ENCODE data around the gene HMCN2. TPM values are rescaled to one million over a fixed set of nuclear protein-coding genes. Genes with fewer than 3 reads are reported as not detected.

The HMCN2 gene
- total RNA-seq, 1 donor from 2014 or later = 9.3 TPM

- DNase-seq = no peak
- Mint-ChIP-seq H3K36me3 (ENCODE audit: unreplicated experiment) (no peaks in the 10 kb centered on the region), H3K4me1 (ENCODE audit: low read depth, unreplicated experiment) (no peaks in the 10 kb centered on the region), H3K27ac (ENCODE audit: unreplicated experiment) (no peak overlapping the region), H3K27me3 (ENCODE audit: unreplicated experiment) (peaks cover 8% of the 10 kb centered on the region), H3K9me3 (ENCODE audit: unreplicated experiment) (peaks cover 4% of the 10 kb centered on the region), H3K4me3 (ENCODE audit: unreplicated experiment) (no peak overlapping the region)
- no peak for TF ChIP-seq CTCF (IDR thresholded peaks at IDR 0.05; ENCODE audit: partially characterized antibody, unreplicated experiment)
These were observed 106.5 kb downstream of the HMCN2 start for GRCh38 chr9:130372057-130372456.

DNA sequence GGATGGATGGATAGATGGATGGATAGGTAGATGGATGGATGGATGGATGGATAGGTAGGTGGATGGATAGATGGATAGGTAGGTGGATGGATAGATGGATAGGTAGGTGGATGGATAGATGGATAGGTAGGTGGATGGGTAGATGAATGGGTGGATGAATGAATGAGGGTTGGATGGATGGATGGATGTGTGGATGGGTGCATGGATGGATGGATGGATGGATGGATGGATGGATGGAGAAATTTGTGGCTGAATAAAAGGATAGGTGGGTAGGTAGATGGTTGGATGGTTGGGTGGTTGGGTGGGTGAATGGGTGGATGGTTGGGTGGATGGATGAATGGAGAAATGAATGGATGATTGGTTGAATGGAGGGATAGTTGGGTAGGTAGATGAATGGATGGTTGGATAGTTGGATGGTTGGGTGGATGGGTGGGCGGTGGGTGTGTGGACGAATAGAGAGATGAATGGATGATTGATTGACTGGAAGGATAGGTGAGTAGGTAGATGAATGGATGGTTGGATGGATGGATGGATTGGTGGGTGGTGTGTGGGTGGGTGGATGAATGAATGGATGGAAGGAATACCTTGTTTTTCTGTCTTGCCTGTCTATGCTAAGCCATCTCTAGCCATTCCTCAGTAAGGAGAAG lies 108.2 kb downstream of the HMCN2 start:
- Mint-ChIP-seq H3K4me1 (ENCODE audit: low read depth, unreplicated experiment) (no peaks in the 10 kb centered on the region), H3K27me3 (ENCODE audit: unreplicated experiment) (peaks cover 3% of the 10 kb centered on the region), H3K9me3 (ENCODE audit: unreplicated experiment) (no peaks in the 10 kb centered on the region), H3K36me3 (ENCODE audit: unreplicated experiment) (no peaks in the 10 kb centered on the region), H3K27ac (ENCODE audit: unreplicated experiment) (no peak overlapping the region), H3K4me3 (ENCODE audit: unreplicated experiment) (no peak overlapping the region)
- no peak for TF ChIP-seq CTCF (IDR thresholded peaks at IDR 0.05; ENCODE audit: partially characterized antibody, unreplicated experiment)
- no peak for DNase-seq

DNA sequence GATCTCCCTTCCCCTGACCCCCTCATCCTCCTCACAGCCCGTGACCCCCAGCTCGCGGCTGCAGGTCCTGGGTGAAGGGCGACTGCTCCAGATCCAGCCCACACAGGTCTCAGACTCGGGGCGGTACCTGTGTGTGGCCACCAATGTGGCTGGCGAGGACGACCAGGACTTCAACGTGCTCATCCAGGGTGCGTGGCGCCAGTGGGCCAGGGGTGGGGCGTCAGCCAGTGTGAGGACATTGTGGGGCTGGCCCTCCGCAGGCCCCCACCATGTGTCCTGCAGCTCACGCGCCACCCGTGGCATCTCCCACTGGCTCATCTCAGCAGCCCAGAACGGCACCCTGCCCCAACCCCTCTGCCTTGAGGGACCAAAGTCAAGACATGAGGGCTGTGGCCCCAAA lies 112.1 kb downstream of the HMCN2 start:
- peaks cover 2% of the 10 kb centered on the region for H3K27me3 Mint-ChIP-seq (ENCODE audit: unreplicated experiment)
- no peaks in the 10 kb centered on the region for H3K36me3 Mint-ChIP-seq (ENCODE audit: unreplicated experiment)
- H3K4me3 Mint-ChIP-seq (ENCODE audit: unreplicated experiment) = no peak overlapping the region
- H3K9me3 Mint-ChIP-seq (ENCODE audit: unreplicated experiment) = no peaks in the 10 kb centered on the region
- no peak for DNase-seq
- no peaks in the 10 kb centered on the region for H3K4me1 Mint-ChIP-seq (ENCODE audit: low read depth, unreplicated experiment)
- H3K27ac Mint-ChIP-seq (ENCODE audit: unreplicated experiment) = no peak overlapping the region
- no peak for TF ChIP-seq CTCF (IDR thresholded peaks at IDR 0.05; ENCODE audit: partially characterized antibody, unreplicated experiment)

- no peak overlapping the region for H3K27ac Mint-ChIP-seq (ENCODE audit: unreplicated experiment)
- DNase-seq = no peak
- no peaks in the 10 kb centered on the region for H3K4me1 Mint-ChIP-seq (ENCODE audit: low read depth, unreplicated experiment)
- no peaks in the 10 kb centered on the region for H3K36me3 Mint-ChIP-seq (ENCODE audit: unreplicated experiment)
- no peak overlapping the region for H3K4me3 Mint-ChIP-seq (ENCODE audit: unreplicated experiment)
- H3K9me3 Mint-ChIP-seq (ENCODE audit: unreplicated experiment) = no peaks in the 10 kb centered on the region
- TF ChIP-seq CTCF (IDR thresholded peaks at IDR 0.05; ENCODE audit: partially characterized antibody, unreplicated experiment) = no peak
- no peaks in the 10 kb centered on the region for H3K27me3 Mint-ChIP-seq (ENCODE audit: unreplicated experiment)
These were observed 113.5 kb downstream of the HMCN2 start for GRCh38 chr9:130378875-130379648.

DNA sequence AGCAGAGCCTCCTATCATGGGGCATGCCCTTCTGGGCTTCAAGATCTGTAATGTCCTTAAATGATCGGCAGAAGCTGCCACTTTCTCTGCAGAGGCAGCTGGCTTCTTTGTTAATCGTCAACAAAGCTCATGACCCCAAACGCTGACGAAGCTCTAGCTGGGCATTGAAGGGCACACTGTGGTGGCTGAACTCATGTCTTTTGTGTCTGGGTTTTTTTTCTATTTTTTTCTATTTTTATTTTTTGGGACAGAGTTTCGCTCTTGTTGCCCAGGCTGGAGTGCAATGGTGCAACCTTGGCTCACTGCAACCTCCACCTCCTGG lies 114.0 kb downstream of the HMCN2 start:
- Mint-ChIP-seq H3K27ac (ENCODE audit: unreplicated experiment) (no peak overlapping the region), H3K4me3 (ENCODE audit: unreplicated experiment) (no peak overlapping the region), H3K27me3 (ENCODE audit: unreplicated experiment) (no peaks in the 10 kb centered on the region), H3K36me3 (ENCODE audit: unreplicated experiment) (no peaks in the 10 kb centered on the region), H3K9me3 (ENCODE audit: unreplicated experiment) (no peaks in the 10 kb centered on the region), H3K4me1 (ENCODE audit: low read depth, unreplicated experiment) (no peaks in the 10 kb centered on the region)
- DNase-seq = no peak
- no peak for TF ChIP-seq CTCF (IDR thresholded peaks at IDR 0.05; ENCODE audit: partially characterized antibody, unreplicated experiment)

Measured in glutamatergic neuron (in vitro differentiated cells).